GM18517 (cell line): Measurements from ENCODE around the gene STK39.

Experiments used
- ATAC-seq: cut with Tn5 transposase; IDR thresholded peaks from one replicate; pipeline ENCODE4 v1.9.1; 2021; ENCODE audit warnings: mild to moderate bottlenecking, moderate library complexity; ENCODE audit not compliant: unreplicated experiment

Gene STK39

DNA sequence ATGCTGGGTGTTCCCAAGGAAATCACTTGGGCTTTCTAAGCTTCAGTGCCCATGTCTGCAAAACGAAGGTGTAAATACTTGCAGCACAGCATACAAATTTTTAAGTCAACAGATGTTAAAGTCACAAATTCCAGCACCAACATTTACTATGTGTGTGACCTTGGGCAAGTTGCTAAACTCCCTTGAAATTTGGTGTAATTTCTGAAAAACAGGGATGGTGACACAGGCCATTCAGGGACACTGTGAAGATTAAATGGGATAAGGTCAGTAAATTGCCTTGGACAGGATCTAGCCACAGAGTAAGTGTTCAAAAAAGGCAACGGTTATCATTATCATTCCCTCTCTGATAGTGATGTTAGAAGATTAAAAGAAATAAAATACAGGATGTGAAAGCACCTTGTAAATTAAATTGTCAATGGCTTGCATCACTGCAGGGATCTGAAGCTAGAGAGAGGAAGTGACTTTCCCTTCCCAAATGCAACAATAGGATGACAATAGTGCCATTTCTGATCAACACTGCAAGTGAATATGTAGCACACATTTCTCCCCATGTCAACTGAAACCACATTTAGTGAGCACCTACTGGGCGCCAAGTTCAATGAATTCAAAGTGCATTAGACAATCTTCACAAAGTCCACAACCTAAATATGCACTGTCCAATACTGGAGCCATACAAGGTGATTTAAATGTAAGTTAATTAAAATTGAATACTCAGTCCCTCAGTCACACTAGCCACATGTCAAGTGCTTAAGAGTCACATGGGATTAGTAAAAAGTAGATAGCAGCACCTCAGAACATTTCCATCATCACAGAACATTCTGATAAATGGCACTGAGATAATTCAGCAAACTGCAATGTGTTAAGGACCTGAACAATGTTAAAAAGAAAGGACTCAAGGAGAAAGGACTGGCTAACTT lies 81.2 kb downstream of the STK39 start:
- ATAC-seq = no peak

DNA sequence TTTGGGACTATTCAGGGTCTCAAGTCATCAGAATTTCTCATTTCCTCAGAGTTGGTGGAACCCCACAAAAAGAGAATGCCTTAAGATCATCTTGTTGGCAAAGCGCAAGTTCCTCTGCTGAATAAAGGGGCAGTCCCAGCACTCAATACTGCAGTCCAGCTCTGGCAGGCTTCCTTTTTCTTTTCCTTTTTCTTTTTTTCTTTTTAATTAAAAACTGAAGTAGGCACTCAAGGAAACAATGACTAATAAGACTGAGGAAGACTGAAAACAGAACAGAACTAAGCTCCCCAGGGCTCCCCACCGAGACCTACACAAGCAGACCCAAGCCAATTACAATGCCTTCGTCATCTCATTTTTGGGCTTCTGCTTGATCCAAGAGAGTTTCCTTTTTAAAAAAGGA lies 82.0 kb downstream of the STK39 start:
- no peak for ATAC-seq

- ATAC-seq = no peak
Measured at GRCh38 chr2:168160897-168161296, 86.5 kb downstream of the STK39 start.

DNA sequence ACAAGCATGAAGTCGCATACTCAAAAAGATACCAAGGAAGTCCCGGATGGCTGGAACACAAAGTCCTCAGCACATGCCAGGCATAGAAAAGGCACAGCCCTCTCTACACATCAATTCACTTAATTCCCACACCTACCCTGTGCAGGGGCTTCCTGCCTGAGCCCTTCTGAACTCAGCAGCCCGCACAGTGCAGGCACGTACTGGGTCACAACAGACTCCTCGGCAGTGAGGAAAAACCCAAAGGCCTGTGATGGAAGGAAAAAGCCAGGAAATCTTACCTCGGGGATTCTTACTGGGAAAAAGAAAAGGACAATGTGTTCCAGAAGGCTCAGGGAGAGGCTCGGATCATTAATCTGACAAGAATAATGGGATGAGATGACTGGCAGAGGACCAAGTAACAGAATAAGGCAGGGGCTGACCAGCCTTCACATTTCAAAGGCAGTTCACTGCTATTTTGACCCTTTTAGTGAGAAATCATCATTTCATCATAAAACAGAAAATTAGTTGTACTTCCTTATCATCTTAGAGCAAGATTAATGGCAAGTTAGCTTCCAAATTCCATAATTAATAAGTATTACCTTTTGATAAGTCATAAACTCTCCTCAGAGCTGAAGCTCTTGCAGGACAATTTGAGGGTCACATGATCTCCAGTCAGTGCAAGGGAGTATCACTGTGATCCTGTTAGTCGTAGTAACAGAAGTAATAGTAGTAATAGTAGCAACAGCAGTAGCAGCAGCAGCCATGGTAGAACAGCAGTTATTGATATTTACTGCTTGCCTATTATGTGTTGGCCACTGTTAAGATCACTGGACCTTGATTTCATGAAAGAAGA lies 87.4 kb downstream of the STK39 start:
- ATAC-seq = no peak

DNA sequence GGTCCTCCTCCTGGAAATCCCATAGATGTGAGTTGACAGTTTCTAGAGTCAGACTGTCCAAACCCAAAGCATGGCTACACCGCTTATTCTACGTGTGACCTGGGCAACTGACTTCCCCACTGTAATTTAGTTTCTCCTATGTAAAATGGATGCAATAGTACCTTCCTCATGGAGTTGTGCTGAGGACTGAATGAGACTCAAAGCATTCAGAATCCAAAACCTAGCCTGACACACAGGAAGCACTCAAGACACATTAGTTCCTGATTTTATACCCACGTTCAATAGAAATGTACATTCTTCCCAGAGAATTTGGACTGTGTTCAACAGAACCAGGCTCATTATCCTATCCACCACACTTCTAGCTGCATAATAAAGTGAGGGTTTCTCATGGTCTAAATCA lies 88.8 kb downstream of the STK39 start:
- no peak for ATAC-seq

DNA sequence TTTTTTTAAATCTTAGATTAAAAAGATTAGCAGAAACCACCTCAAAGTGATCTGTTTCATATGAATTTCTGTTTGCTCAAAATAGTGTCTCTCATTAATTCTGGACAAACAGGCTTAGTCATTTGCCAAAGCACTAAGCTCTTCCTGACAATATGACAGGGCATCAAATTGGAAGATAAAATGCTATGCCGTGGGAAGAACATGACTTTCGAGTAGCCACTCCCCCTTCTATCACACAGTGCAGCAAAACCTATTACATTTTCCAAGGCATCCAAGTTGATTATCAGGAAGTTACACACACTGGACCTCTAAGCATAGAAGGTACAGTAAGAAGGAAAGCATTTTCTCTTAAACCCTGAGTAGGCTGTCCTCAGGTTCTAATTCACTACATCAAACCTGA lies 89.5 kb downstream of the STK39 start:
- ATAC-seq = no peak

GRCh38 chr2:168157070-168157469 lies 90.3 kb downstream of the STK39 start:
- no peak for ATAC-seq

- no peak for ATAC-seq
Measured at GRCh38 chr2:168156661-168157060, 90.7 kb downstream of the STK39 start.

GRCh38 chr2:168155680-168156079 lies 91.7 kb downstream of the STK39 start:
- no peak for ATAC-seq

- ATAC-seq = no peak
Measured at GRCh38 chr2:168155046-168155445, 92.3 kb downstream of the STK39 start.

GRCh38 chr2:168152902-168153530 lies 94.4 kb downstream of the STK39 start:
- no peak for ATAC-seq

DNA sequence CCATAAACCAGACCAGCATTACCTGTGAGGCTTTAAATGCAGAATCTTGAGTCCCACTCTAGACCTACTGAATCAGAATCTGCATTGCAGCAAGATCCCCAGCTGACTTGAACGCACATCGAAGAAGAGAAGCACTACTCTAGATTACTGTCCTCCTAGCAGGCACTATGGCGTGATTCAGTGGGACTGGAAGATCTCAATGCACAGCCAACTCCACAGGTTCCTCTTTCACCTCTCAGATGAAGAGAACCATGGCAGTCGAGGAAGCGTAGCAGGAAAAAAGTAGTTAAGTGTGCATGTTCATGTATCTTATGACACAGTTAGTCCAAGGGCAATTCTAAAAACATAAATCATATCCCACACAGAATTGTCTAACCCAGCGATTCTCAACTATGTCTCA lies 97.4 kb downstream of the STK39 start:
- no peak for ATAC-seq

DNA sequence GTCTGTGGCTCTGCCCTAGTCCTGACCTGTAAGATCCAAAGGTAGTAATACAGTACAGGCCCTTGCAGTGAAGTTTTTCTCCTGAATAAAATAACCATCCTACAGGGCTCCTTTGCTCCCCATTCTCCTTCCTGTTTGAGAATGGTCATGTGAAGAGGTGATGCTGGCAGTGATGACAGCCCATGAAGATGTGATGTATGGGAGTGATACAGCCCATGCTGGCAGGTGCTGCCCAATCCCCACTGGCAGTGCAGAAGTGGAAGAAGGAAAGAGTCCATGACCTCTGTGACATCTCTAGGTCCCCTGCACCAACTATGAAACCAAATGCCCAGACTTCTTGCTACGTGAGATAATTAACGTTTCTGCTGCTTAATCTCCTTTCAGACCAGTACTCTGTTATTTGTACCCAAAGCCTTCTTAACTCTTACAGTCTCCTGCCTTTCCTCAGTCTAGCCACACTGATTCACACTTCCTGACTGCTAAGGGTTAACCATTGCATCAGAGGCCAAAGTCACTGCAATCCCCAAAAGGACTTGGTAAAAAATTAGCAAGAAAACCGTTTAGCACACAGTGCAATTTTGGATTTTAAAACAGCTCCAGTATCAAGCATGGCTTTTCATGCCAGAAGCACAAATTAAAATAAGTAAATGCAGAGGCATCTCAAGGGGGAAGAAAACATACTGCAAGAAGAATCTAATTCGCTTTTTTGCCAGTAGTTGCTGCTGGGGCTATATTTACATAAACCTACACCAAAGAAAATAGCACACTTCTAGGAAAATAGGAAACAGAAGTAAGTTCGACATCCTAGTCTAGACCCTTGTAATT lies 98.0 kb downstream of the STK39 start:
- ATAC-seq = no peak

DNA sequence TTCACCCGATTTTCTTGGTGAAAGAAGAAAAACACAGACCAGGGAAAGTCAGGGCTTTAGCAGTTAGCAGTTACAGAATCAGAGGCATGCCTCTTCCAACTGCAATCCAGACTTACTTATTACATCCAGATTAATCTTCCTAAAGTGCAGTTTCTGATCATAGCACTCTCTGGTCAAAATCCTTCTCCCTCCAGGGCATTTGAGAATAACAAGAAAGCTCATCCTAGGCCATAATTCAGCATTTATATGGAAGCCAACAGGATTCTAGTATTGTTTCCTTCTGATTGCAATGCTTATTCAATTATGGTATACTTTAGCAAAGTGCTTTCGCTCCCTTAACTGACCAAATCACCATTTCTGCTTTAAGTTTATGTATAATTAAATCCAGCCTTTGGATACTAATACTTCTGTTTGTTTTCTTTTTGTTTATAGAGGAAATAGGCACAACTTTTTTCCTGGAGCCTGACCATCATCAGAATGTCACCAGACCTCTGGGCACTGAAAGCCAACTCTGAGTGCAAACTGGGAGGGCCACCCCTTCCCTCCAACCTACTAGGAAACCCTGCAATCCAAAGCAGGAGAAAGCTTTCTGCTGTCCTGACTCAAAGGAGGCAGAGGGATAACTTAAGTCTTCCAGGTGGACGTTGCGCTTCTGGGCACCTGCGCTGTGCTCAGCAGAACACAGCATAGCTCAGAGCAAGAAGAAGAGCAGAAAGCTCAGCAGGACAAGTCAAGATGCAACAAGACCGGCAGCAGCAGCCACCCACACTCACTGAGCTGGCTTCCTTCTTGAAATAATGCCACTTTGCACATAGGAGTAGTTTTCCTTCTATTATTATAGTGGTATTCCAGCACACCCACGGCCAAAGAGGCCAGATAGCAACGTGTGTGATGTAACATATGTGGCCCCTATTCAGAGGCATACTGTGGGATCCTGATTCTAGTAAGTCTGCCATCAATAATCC lies 99.3 kb downstream of the STK39 start:
- ATAC-seq = no peak

DNA sequence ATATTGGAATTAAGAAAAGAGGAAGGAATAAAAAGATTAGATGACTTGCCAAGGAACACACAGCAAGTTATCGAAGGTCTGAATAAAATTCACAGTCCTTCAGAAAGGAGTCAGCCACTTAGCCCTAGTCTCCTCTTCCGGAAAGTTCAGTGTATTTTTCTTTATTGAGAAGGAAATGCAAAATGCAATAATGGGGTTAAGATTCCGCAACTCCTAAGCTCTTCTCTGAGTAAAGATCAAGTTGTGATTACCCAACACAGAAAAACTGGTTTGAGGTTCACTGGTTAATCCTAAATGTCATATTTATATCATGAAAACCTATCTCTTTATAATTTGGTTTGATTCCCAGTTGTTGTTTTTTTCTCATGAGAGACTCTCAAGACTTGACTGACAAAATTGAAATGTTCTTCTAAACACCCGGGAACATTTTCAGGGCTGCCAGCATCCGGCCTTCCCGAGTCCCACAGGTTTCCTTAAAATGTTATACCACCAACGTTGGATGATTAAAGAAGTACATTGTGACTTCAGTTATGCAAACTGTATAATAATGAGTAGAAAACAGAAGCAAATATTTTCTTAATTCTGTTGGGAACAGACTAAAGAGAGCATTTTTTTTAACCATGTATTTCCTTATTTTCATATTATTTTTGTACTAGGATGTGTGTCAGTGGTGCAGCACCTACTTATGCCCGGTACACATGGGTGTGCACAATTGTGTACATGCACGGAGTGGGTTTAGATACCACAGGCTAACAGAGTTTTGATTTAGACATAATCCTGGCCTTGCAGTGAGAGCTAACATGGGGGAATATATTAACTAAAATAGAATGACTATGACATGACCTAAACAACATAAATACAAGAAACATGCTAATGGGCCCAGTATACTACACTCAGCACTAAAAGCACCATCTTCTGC lies 100.2 kb downstream of the STK39 start:
- ATAC-seq = no peak

GRCh38 chr2:168145426-168146310 lies 101.7 kb downstream of the STK39 start:
- ATAC-seq = no peak

- ATAC-seq = no peak
Measured at GRCh38 chr2:168145011-168145410, 102.4 kb downstream of the STK39 start.
